T-helper 1 cell treated with Interleukin-12 subunit alpha and Interleukin-12 subunit beta and Interleukin-4 antibody, amounts not matched to agents 30 μg/mL and 1 μg/mL, for 36 hours (primary cell): ENCODE results near the gene BMF.

Source experiments
- H3K27ac Mint-ChIP-seq: one replicate; pipeline ENCODE4 v1.8.0; 2021; ENCODE audit warnings: mild to moderate bottlenecking, mixed read lengths
- H3K27me3 Mint-ChIP-seq: one replicate; pipeline ENCODE4 v1.8.0; 2021; ENCODE audit warnings: low read depth, mixed read lengths
- H3K36me3 Mint-ChIP-seq: one replicate; pipeline ENCODE4 v1.8.0; 2021; ENCODE audit warnings: low read depth, mixed read lengths
- H3K4me1 Mint-ChIP-seq: one replicate; pipeline ENCODE4 v1.8.0; 2021; ENCODE audit warnings: low read depth, mixed read lengths
- H3K4me3 Mint-ChIP-seq: one replicate; pipeline ENCODE4 v1.8.0; 2021; ENCODE audit warnings: mild to moderate bottlenecking, moderate library complexity, mixed read lengths
- H3K9me3 Mint-ChIP-seq: one replicate; pipeline ENCODE4 v1.8.0; 2021; ENCODE audit warnings: mixed read lengths

BMF gene

GRCh38 chr15:40100947-40101905 lies 7.5 kb downstream of the BMF start:
- H3K27ac Mint-ChIP-seq: peak overlapping the region; percentile 7
- no peaks in the 10 kb centered on the region for H3K9me3 Mint-ChIP-seq
- H3K36me3 Mint-ChIP-seq: peaks cover 22% of the 10 kb centered on the region
- H3K27me3 Mint-ChIP-seq: peaks cover 9% of the 10 kb centered on the region
- H3K4me3 Mint-ChIP-seq: peak overlapping the region; percentile 25
- peaks cover 75% of the 10 kb centered on the region for H3K4me1 Mint-ChIP-seq

- Mint-ChIP-seq H3K4me1 (peaks cover 75% of the 10 kb centered on the region), H3K27me3 (peaks cover 9% of the 10 kb centered on the region), H3K36me3 (peaks cover 29% of the 10 kb centered on the region), H3K4me3 (peak overlapping the region; percentile 25), H3K27ac (no peak overlapping the region), H3K9me3 (no peaks in the 10 kb centered on the region)
Observed at GRCh38 chr15:40100123-40100946, 8.3 kb downstream of the BMF start.

DNA sequence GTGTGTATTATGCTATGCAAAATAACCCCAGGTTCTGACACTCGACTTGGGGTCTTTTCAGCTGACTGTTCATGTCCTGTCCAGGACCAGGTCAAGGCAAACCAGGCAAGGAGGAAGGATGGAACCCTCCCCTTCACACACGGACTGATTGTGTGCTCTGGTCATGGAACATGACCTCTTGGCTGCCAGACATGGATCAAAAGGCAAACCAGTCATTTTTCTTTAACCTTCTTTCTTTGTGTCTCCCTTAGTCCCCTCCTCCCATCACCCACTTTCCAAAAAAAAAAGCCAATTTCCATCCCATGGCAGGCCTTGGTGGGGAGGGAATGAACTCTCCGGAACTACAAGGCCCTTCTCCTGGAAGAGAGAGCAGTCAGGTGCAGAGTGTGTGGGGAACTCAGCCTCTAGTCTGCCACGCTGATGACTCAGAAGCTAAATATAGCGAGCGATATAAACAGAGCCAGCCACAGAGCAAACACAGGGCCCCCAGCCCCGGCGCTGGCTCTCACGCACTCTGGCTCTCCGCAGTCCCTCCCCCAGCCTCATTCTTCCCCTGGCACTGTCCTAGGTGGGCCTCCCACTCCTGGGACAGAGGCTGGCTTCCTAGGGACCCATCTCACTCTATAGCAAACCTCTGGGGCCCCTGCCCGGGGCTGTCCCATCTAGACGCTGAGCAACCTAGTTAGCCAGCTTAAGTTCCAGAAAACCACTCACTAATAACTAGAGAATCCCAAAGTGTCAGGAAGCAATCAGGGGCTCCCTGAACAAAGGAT lies 10.0 kb downstream of the BMF start:
- peaks cover 76% of the 10 kb centered on the region for H3K4me1 Mint-ChIP-seq
- H3K36me3 Mint-ChIP-seq: peaks cover 32% of the 10 kb centered on the region
- H3K9me3 Mint-ChIP-seq: no peaks in the 10 kb centered on the region
- peak overlapping the region; percentile 73 for H3K4me3 Mint-ChIP-seq
- H3K27ac Mint-ChIP-seq: peak overlapping the region; percentile 90
- peaks cover 9% of the 10 kb centered on the region for H3K27me3 Mint-ChIP-seq

- H3K4me3 Mint-ChIP-seq: peak overlapping the region; percentile 73
- H3K27ac Mint-ChIP-seq: peak overlapping the region; percentile 90
- H3K27me3 Mint-ChIP-seq: peaks cover 9% of the 10 kb centered on the region
- peaks cover 79% of the 10 kb centered on the region for H3K4me1 Mint-ChIP-seq
- H3K9me3 Mint-ChIP-seq: no peaks in the 10 kb centered on the region
- H3K36me3 Mint-ChIP-seq: peaks cover 31% of the 10 kb centered on the region
Observed at GRCh38 chr15:40097968-40098476, 10.7 kb downstream of the BMF start.

- H3K4me1 Mint-ChIP-seq: peaks cover 81% of the 10 kb centered on the region
- no peaks in the 10 kb centered on the region for H3K9me3 Mint-ChIP-seq
- peak overlapping the region; percentile 90 for H3K27ac Mint-ChIP-seq
- H3K4me3 Mint-ChIP-seq: no peak overlapping the region
- peaks cover 30% of the 10 kb centered on the region for H3K36me3 Mint-ChIP-seq
- peaks cover 9% of the 10 kb centered on the region for H3K27me3 Mint-ChIP-seq
Observed at GRCh38 chr15:40097096-40097967, 11.3 kb downstream of the BMF start.

DNA sequence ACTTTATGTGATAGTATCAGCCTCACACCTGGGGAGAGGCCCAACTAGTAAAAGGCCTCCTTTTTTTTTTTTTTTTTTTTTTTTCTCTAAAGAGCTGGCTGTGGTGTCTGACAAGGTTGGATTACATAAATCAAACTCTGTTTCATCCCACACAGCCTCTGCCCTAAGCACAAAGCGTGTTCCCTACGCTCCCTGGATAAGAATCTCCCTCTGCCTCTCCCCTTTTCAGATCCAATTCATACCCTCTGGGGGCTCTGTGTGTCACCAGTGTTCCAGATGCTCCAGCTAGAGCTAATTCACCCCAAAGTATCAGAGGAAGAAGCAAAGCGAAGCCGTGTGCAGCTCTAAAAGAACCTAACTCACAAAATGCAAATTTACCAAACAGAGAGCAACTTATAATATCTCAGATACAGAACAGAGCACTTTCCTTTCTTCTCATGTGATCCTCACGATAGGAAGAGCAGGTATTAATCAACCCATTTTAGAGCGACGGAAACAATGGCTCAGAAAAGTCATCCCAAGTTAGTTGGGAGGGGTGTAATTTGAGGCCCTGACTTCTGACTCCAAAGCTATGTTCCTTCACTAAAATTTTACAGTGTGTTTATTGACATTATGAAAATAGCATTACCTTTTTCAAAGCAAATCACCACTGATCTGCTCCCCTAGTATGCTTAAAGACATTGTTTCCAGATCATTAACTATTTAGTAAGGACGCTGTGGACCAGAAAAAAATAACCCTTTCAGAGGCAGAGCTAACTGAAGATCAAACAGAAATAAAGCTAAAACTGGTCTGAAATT lies 12.4 kb downstream of the BMF start:
- H3K36me3 Mint-ChIP-seq: peaks cover 27% of the 10 kb centered on the region
- no peaks in the 10 kb centered on the region for H3K9me3 Mint-ChIP-seq
- peak overlapping the region; percentile 28 for H3K27ac Mint-ChIP-seq
- peaks cover 5% of the 10 kb centered on the region for H3K27me3 Mint-ChIP-seq
- H3K4me3 Mint-ChIP-seq: no peak overlapping the region
- H3K4me1 Mint-ChIP-seq: peaks cover 77% of the 10 kb centered on the region

DNA sequence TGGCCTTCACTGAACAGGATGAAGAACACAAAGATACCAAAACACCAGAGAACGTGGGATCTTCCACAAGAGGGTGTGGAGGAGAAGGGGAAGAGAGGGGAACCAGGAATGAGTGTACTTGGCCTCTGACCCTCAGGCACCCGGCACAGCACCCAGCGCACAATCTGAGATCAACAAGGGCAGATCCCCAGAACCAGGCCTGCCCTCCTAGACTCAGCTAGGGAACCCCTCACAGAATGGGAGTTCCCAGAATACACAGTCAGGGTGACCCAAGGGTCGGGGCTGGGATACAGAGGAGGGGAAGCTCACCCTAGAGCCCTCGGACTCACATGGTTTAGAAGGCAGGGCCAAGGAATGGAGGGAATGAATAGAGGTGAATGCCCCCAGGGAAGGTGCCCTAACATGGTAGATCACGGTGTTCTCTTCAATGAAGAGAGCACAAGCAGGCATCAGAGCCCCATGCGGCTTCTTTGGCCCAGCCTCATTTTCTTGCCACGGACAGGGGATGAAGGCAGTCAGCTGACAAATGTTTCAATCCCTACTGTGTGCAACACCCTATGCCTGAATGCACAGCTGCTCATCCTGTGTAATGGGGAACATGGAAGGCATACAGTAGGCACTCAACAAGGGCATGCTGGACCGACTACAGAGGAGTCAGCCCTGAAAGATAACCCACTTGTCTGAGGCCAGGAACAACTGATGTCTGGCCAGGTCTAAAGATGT lies 13.1 kb downstream of the BMF start:
- Mint-ChIP-seq H3K27me3 (no peaks in the 10 kb centered on the region), H3K36me3 (peaks cover 23% of the 10 kb centered on the region), H3K27ac (peak overlapping the region; percentile 67), H3K9me3 (no peaks in the 10 kb centered on the region), H3K4me3 (no peak overlapping the region), H3K4me1 (peaks cover 69% of the 10 kb centered on the region)

DNA sequence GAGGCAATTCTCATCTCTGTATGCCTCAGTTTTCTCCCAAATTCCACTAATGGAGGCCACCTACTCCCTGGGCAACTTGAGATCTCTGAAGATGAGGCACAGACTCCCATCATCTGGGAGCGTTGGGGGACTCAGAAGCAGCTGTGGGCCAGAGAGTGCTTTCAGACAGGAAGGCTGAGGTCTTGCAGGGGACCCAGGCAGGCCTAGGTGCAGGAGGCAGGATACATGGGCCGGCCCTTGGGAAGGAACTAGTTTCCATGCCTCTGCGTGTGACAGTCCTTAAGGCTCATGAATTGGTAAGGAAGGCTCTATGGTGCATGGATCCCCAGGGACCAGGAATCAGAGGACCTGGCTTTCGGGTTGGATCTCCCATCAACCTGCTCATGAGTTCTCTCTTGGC lies 14.5 kb downstream of the BMF start:
- peaks cover 30% of the 10 kb centered on the region for H3K36me3 Mint-ChIP-seq
- no peaks in the 10 kb centered on the region for H3K9me3 Mint-ChIP-seq
- peaks cover 57% of the 10 kb centered on the region for H3K4me1 Mint-ChIP-seq
- no peak overlapping the region for H3K4me3 Mint-ChIP-seq
- H3K27ac Mint-ChIP-seq: no peak overlapping the region
- H3K27me3 Mint-ChIP-seq: no peaks in the 10 kb centered on the region

DNA sequence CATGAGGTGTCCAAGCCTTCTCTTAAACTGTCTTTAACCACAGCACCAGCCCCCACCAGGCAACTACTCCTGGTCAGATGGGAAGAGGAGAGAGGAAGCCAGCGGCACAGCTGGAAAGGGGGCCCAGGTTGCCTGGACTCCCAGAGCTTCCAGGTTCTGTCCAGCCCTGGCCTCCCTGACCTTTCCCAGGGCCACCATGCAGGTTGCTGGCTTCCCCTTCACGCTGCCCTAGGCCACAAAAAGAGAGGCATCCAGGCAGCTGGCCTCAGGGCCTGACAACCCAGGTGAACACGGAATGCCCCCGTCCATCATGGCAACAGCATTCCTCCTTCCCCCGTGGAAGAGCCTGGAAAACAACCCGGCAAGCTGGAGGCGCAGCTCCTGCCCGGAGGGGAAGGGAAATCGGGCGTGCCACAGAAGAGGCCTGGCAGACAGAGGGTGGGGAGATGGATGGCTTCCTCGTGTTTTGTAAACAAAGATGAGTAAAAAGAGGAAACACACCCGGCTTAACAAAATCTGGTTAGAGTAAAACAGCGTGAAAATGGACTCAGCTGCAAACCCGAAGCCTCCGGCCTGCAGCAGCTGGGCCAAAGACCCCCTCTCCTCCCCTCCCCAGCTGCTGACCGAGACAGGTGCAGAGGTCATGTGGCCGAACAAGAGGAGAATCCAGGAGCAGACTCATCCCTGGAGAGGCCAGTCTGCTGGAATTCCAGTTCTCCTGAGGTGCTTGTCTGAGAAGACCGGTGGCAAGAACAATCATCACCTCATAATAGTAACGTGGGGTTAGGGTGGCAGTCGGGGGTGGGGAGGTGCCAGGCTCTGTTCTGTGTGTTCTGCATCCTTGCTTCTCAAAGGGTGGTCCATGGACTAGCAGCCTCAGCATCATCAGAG lies 15.5 kb downstream of the BMF start:
- Mint-ChIP-seq H3K4me3 (no peak overlapping the region), H3K4me1 (peaks cover 48% of the 10 kb centered on the region), H3K36me3 (peaks cover 30% of the 10 kb centered on the region), H3K27ac (no peak overlapping the region), H3K9me3 (no peaks in the 10 kb centered on the region), H3K27me3 (no peaks in the 10 kb centered on the region)

GRCh38 chr15:40092256-40092978 lies 16.3 kb downstream of the BMF start:
- Mint-ChIP-seq H3K4me3 (no peak overlapping the region), H3K36me3 (peaks cover 30% of the 10 kb centered on the region), H3K27ac (no peak overlapping the region), H3K9me3 (no peaks in the 10 kb centered on the region), H3K27me3 (no peaks in the 10 kb centered on the region), H3K4me1 (peaks cover 40% of the 10 kb centered on the region)

DNA sequence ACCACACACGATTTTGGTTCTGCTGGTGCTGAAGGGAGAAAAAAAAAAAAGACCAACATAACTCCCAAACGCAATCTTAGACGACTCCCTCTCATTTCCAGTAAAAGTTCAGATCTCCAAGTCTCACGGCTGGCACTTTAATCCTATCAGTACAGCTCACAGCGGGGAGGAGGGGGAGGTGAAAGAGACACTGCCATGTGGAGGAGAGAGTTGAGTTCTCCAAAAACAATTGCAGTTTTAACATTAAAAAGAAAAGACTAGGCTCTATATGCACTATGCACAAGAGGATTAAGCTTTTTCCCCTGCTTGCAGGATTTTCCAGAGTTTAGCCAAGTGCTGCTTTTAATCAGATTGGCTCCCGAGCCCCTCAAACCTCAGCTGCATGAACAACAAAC lies 16.8 kb downstream of the BMF start:
- Mint-ChIP-seq H3K4me1 (peaks cover 35% of the 10 kb centered on the region), H3K9me3 (no peaks in the 10 kb centered on the region), H3K27me3 (no peaks in the 10 kb centered on the region), H3K27ac (no peak overlapping the region), H3K36me3 (peaks cover 26% of the 10 kb centered on the region), H3K4me3 (no peak overlapping the region)
